CD14-positive monocyte (primary cell): ENCODE data around the gene DGKH. TPM values are rescaled to one million over a fixed set of nuclear protein-coding genes. Genes with fewer than 3 reads are reported as not detected.

Experiments
- DNase-seq, 3 donors: peaks; one replicate each; pipeline ENCODE4 v3.0.0-alpha.2; 2011 to 2022
- H2AFZ ChIP-seq: 2 replicates; pipeline ENCODE4 v1.6.0; 2012; ENCODE audit warnings: mild to moderate bottlenecking, low read depth, low read length, inconsistent platforms; ENCODE audit not compliant: insufficient read depth, poor library complexity, severe bottlenecking
- H3K27ac ChIP-seq, 2 donors: 1 replicate in 1 of 2; 2 replicates in 1 of 2; pipeline ENCODE4 v1.5.1; 2012 to 2013; ENCODE audit warnings: low read length in 2 of 2, control low read depth in 1 of 2, inconsistent platforms in 1 of 2, low read depth in 1 of 2, mild to moderate bottlenecking in 1 of 2
- H3K27me3 ChIP-seq, 2 donors: one replicate each; pipeline versions ENCODE4 v1.6.0 to v1.6.1; 2011 to 2013; ENCODE audit warnings: low read length in 2 of 2; ENCODE audit not compliant: control insufficient read depth in 2 of 2, insufficient read depth in 2 of 2
- H3K36me3 ChIP-seq, 2 donors: replicated peaks in 1 of 2; 1 replicate in 1 of 2; 2 replicates in 1 of 2; pipeline versions ENCODE4 v1.5.1 to v1.6.1; 2012 to 2013; ENCODE audit warnings: low read length in 2 of 2, control low read depth in 1 of 2, inconsistent platforms in 1 of 2, mild to moderate bottlenecking in 1 of 2; ENCODE audit not compliant: insufficient read depth in 2 of 2, control insufficient read depth in 1 of 2
- H3K4me1 ChIP-seq, 2 donors: 1 replicate in 1 of 2; 2 replicates in 1 of 2; pipeline versions ENCODE4 v1.5.1 to v1.6.1; 2012 to 2013; ENCODE audit warnings: low read length in 2 of 2, control low read depth in 1 of 2, inconsistent platforms in 1 of 2, mild to moderate bottlenecking in 1 of 2, moderate library complexity in 1 of 2; ENCODE audit not compliant: insufficient read depth in 2 of 2, control insufficient read depth in 1 of 2
- H3K4me2 ChIP-seq: replicated peaks from 2 replicates; pipeline ENCODE3; 2012; ENCODE audit warnings: low read length, moderate library complexity, mild to moderate bottlenecking; ENCODE audit not compliant: poor library complexity, severe bottlenecking; ENCODE audit errors: extremely low read depth
- H3K4me3 ChIP-seq, 3 experiments: fragments of 200-600 bp in 1 of 3; sonication (generic) in 1 of 3; replicated peaks in 1 of 3; 1 replicate in 2 of 3; 2 replicates in 1 of 3; pipeline ENCODE4 v1.5.1; 2011 to 2013; ENCODE audit warnings: low read length in 3 of 3, mild to moderate bottlenecking in 3 of 3, control low read depth in 2 of 3, low read depth in 2 of 3, inconsistent platforms in 1 of 3, moderate library complexity in 1 of 3
- H3K79me2 ChIP-seq: 2 replicates; pipeline ENCODE4 v1.6.0; 2012; ENCODE audit warnings: mild to moderate bottlenecking, control low read depth, inconsistent platforms, low read length, moderate library complexity; ENCODE audit not compliant: insufficient read depth
- H3K9ac ChIP-seq: 2 replicates; pipeline ENCODE4 v1.6.0; 2017; ENCODE audit warnings: low read length, mild to moderate bottlenecking; ENCODE audit not compliant: insufficient read depth, poor library complexity, severe bottlenecking
- H3K9me3 ChIP-seq, 2 donors: replicated peaks in 1 of 2; 1 replicate in 1 of 2; 2 replicates in 1 of 2; pipeline versions ENCODE4 v1.5.1 to v1.6.1; 2012 to 2013; ENCODE audit warnings: low read length in 2 of 2, control low read depth in 1 of 2; ENCODE audit not compliant: control insufficient read depth in 1 of 2, insufficient read depth in 1 of 2
- H4K20me1 ChIP-seq: 2 replicates; pipeline ENCODE4 v1.6.0; 2012; ENCODE audit warnings: mild to moderate bottlenecking, low read length, control low read depth, moderate library complexity; ENCODE audit not compliant: insufficient read depth
- H3K27ac Mint-ChIP-seq, 7 donors: one replicate each; pipeline ENCODE4 v1.8.0; 2020; ENCODE audit warnings: mild to moderate bottlenecking in 7 of 7, mixed read lengths in 7 of 7, moderate library complexity in 6 of 7, inconsistent platforms in 2 of 7
- H3K27me3 Mint-ChIP-seq, 3 donors: one replicate each; pipeline ENCODE4 v1.8.0; 2021 to 2022; ENCODE audit warnings: low read depth in 3 of 3, mild to moderate bottlenecking in 3 of 3, mixed read lengths in 3 of 3, moderate library complexity in 3 of 3, inconsistent platforms in 1 of 3
- H3K36me3 Mint-ChIP-seq, 2 donors: one replicate each; pipeline ENCODE4 v1.8.0; 2020; ENCODE audit warnings: mixed read lengths in 2 of 2, inconsistent platforms in 1 of 2, mild to moderate bottlenecking in 1 of 2
- H3K4me1 Mint-ChIP-seq: one replicate; pipeline ENCODE4 v1.8.0; 2020; ENCODE audit warnings: mild to moderate bottlenecking, mixed read lengths
- H3K4me3 Mint-ChIP-seq, 2 donors: one replicate each; pipeline ENCODE4 v1.8.0; 2020; ENCODE audit warnings: mild to moderate bottlenecking in 2 of 2, mixed read lengths in 2 of 2, moderate library complexity in 1 of 2
- H3K9me3 Mint-ChIP-seq, 7 donors: one replicate each; pipeline ENCODE4 v1.8.0; 2020 to 2022; ENCODE audit warnings: mixed read lengths in 7 of 7, mild to moderate bottlenecking in 6 of 7, moderate library complexity in 6 of 7, inconsistent platforms in 2 of 7
- WGBS: methylation state at CpG from one replicate; pipeline ENCODE4 v1.1.5; 2013; ENCODE audit warnings: missing lambda C conversion rate; ENCODE audit not compliant: insufficient coverage; 5-methylcytosine and 5-hydroxymethylcytosine counted together
- intact Hi-C, 2 donors: fragments of 100-400 bp; cut with micrococcal nuclease; formaldehyde crosslinking; loops; one replicate each; pipeline versions ENCODE4 v1.15.0 to v1.15.1; 2023
- polyA plus RNA-seq, 3 donors: library from polyadenylated mRNA; depleted of rRNA in 1 of 3; unstranded in 2 of 3; stranded (reverse) in 1 of 3; fragments of 300-500 nt in 2 of 3; fragments of >200 nt in 1 of 3; fragmentation: Illumina TruSeq in 2 of 3; gene quantifications; 1 replicate in 2 of 3; 2 replicates in 1 of 3; pipeline ENCODE4 v1.2.3, GENCODE V29; 2012 to 2021
- TF ChIP-seq, protein P1 (sequence below): fragments of 200-600 bp; IDR thresholded peaks from one replicate; pipeline ENCODE4 v1.8.0; 2022; ENCODE audit warnings: antibody characterized with exemption, mild to moderate bottlenecking

DGKH gene
- polyA plus RNA-seq, 3 donors, result 0.10 to 0.79 (median 0.15) TPM

DNA sequence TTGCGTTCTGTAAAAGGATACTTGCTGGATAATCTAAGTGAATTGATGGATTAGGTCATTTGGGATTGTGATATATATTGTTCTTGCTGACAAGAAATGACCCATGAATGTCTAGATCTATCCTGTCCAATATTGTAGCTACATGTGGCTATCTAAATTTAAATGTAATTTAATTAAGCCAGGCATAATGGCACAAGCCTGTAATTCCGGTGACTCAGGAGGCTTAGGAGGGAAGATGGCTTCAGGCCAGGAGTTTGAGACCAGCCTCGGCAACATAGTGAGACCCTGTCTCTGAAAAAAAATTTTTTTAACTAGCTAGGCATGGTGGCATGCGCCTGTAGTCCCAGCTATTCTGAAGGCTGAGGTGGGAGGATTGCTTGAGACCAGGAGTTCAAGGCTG lies 184.2 kb downstream of the DGKH start:
- Histone ChIP-seq H3K27me3 (no peaks in the 10 kb centered on the region), H4K20me1 (no peaks in the 10 kb centered on the region), H3K36me3 (no peaks in the 10 kb centered on the region), H3K9me3 (no peaks in the 10 kb centered on the region), H3K4me1 (no peaks in the 10 kb centered on the region), H3K4me3 (no peak overlapping the region), H3K27ac (no peak overlapping the region), H2AFZ (no peak overlapping the region), H3K9ac (no peak overlapping the region), H3K79me2 (no peaks in the 10 kb centered on the region), H3K4me2 (no peak overlapping the region)
- Mint-ChIP-seq H3K9me3 (no peaks in the 10 kb centered on the region), H3K4me1 (no peaks in the 10 kb centered on the region), H3K27me3 (no peaks in the 10 kb centered on the region), H3K4me3 (no peak overlapping the region), H3K27ac (no peak overlapping the region), H3K36me3 (peaks cover 0 to 4% of the 10 kb centered on the region in 2 donors)
- DNase-seq, result no peak
- TF ChIP-seq, protein P1, sequence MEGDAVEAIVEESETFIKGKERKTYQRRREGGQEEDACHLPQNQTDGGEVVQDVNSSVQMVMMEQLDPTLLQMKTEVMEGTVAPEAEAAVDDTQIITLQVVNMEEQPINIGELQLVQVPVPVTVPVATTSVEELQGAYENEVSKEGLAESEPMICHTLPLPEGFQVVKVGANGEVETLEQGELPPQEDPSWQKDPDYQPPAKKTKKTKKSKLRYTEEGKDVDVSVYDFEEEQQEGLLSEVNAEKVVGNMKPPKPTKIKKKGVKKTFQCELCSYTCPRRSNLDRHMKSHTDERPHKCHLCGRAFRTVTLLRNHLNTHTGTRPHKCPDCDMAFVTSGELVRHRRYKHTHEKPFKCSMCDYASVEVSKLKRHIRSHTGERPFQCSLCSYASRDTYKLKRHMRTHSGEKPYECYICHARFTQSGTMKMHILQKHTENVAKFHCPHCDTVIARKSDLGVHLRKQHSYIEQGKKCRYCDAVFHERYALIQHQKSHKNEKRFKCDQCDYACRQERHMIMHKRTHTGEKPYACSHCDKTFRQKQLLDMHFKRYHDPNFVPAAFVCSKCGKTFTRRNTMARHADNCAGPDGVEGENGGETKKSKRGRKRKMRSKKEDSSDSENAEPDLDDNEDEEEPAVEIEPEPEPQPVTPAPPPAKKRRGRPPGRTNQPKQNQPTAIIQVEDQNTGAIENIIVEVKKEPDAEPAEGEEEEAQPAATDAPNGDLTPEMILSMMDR, result no peak
- WGBS, result 94% methylated on average over 2 of the region's 4 CpGs
- intact Hi-C loops, result no loop called here

GRCh38 chr13:42233726-42234125 lies 185.3 kb downstream of the DGKH start:
- Mint-ChIP-seq H3K27ac (peak overlapping the region in 1 of 7 donors; percentile 49), H3K4me3 (no peak overlapping the region), H3K4me1 (no peaks in the 10 kb centered on the region), H3K9me3 (no peaks in the 10 kb centered on the region), H3K27me3 (no peaks in the 10 kb centered on the region), H3K36me3 (peaks cover 0 to 4% of the 10 kb centered on the region in 2 donors)
- Histone ChIP-seq H4K20me1 (no peaks in the 10 kb centered on the region), H3K9ac (no peak overlapping the region), H3K9me3 (no peaks in the 10 kb centered on the region), H3K27ac (no peak overlapping the region), H2AFZ (no peak overlapping the region), H3K36me3 (no peaks in the 10 kb centered on the region), H3K27me3 (no peaks in the 10 kb centered on the region), H3K79me2 (no peaks in the 10 kb centered on the region), H3K4me2 (no peak overlapping the region), H3K4me1 (no peaks in the 10 kb centered on the region), H3K4me3 (no peak overlapping the region)
- TF ChIP-seq, protein P1, result no peak
- no peak for DNase-seq
- intact Hi-C loops, result no loop called here
- WGBS, result no CpG with 5 or more reads among the region's 1 CpG
